Activated CD8-positive, alpha-beta memory T cell treated with anti-CD3 and anti-CD28 coated beads for 4 hours (primary cell): Measurements from ENCODE around the gene RGPD5.
"Not testable (repeated sequence)": the region's sequence is repeated elsewhere in the genome, so short reads cannot be mapped to it uniquely, and the experiment has no call there.

Experiments
- DNase-seq, 2 donors: peaks; one replicate each; pipeline ENCODE4 v3.0.0-alpha.2; 2020; ENCODE audit warnings: low read depth in 2 of 2

Gene RGPD5

GRCh38 chr2:109893736-109894135 lies 99.6 kb downstream of the RGPD5 start:
- not testable (repeated sequence) for DNase-seq

GRCh38 chr2:109894141-109894540 lies 100.0 kb downstream of the RGPD5 start:
- not testable (repeated sequence) for DNase-seq

- DNase-seq, result not testable (repeated sequence)
These were observed 101.2 kb downstream of the RGPD5 start for GRCh38 chr2:109895090-109895869.

DNA sequence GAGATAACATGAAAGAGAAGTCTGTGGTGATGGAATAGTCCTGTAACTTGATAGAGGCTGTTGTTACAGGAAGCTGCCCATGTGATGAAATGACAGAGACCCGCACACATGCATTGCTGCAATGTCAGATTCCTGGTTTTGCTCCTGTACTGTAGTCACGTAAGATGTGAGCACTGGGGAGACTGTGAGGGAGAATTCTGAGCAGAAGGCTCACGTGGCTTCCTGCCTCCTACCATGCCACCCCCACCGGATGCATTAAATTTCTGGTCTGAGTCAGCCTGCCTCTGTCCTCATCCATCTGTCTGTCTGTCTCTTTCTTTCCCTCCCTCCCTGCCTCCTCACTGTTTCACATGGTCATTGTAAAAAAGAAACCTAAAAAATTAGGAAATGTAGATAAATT lies 102.1 kb downstream of the RGPD5 start:
- DNase-seq, result not testable (repeated sequence)

- not testable (repeated sequence) for DNase-seq
These were observed 103.8 kb downstream of the RGPD5 start for GRCh38 chr2:109897769-109898461.

- DNase-seq, result not testable (repeated sequence)
These were observed 104.6 kb downstream of the RGPD5 start, which contains the start of gene LIMS3 for GRCh38 chr2:109898462-109899336. TSS of gene LIMS3 (plus strand) at chr2:109898688. CDS start at chr2:109898729, 41 bp downstream.

- not testable (repeated sequence) for DNase-seq
These were observed 111.7 kb downstream of the RGPD5 start for GRCh38 chr2:109905796-109906195.
